MCF 10A (cell line): ENCODE data around the gene HGF. TPM values are rescaled to one million over a fixed set of nuclear protein-coding genes. Genes with fewer than 3 reads are reported as not detected.

ENCODE experiments used
- BruUV-seq: library from RNA; stranded (reverse); fragments of 400-500 nt; replicated peaks from 2 replicates; lab custom pipeline; 2021; lab: Mats Ljungman, UMichigan
- CTCF ChIA-PET: fragments of 300-600 bp; sonication (Branson Sonifier 250); formaldehyde crosslinking; extraction: SDS; loops from one replicate; lab custom pipeline; 2021; ENCODE audit warnings: antibody characterized with exemption, inconsistent platforms; lab: Yijun Ruan, JAX
- POLR2A ChIA-PET: fragments of 300-600, 350-650 bp; sonication (Branson Sonifier 250); formaldehyde crosslinking; extraction: SDS; loops from one replicate; lab custom pipeline; 2020; ENCODE audit warnings: antibody characterized with exemption, inconsistent platforms; lab: Yijun Ruan, JAX
- DNase-seq: peaks from one replicate; pipeline ENCODE4 v3.0.0-alpha.2; 2018; ENCODE audit not compliant: unreplicated experiment
- H3K27ac Mint-ChIP-seq: one replicate; pipeline ENCODE4 v1.8.0; 2022; ENCODE audit warnings: mild to moderate bottlenecking, low read depth, mixed read lengths; ENCODE audit not compliant: unreplicated experiment
- H3K27me3 Mint-ChIP-seq: one replicate; pipeline ENCODE4 v1.8.0; 2022; ENCODE audit warnings: mixed read lengths; ENCODE audit not compliant: insufficient read depth, unreplicated experiment
- H3K36me3 Mint-ChIP-seq: one replicate; pipeline ENCODE4 v1.8.0; 2022; ENCODE audit warnings: mild to moderate bottlenecking, moderate library complexity, mixed read lengths; ENCODE audit not compliant: insufficient read depth, unreplicated experiment
- H3K4me1 Mint-ChIP-seq: one replicate; pipeline ENCODE4 v1.8.0; 2022; ENCODE audit warnings: mixed read lengths; ENCODE audit not compliant: insufficient read depth, unreplicated experiment
- H3K4me3 Mint-ChIP-seq: one replicate; pipeline ENCODE4 v1.8.0; 2022; ENCODE audit warnings: mild to moderate bottlenecking, moderate library complexity, mixed read lengths; ENCODE audit not compliant: unreplicated experiment
- H3K9me3 Mint-ChIP-seq: one replicate; pipeline ENCODE4 v1.8.0; 2022; ENCODE audit warnings: mixed read lengths; ENCODE audit not compliant: unreplicated experiment
- CTCF ChIP-seq: fragments of 200-600 bp; IDR thresholded peaks from one replicate; pipeline ENCODE4 v1.8.0; 2022; ENCODE audit warnings: antibody characterized with exemption, mild to moderate bottlenecking; ENCODE audit not compliant: unreplicated experiment
- intact Hi-C: fragments of 100-400 bp; cut with micrococcal nuclease; formaldehyde crosslinking; loops from 2 replicates; pipeline ENCODE4 v1.14.1; 2022
- total RNA-seq: library from RNA; stranded (reverse); gene quantifications from 2 replicates; pipeline ENCODE4 v1.2.3, GENCODE V29; 2022

The HGF gene
- total RNA-seq, 1 experiment from 2014 or later: not detected

- ChIA-PET CTCF (no interaction called here), POLR2A (interaction anchor here (0.6 kb wide), 1 partner anchor 29 kb away, joined by 4 read pairs; no protein-coding TSS in a partner anchor)
- intact Hi-C loops: no loop called here
- no peak overlapping the region for H3K27ac Mint-ChIP-seq
- no peak overlapping the region for H3K4me3 Mint-ChIP-seq
- H3K27me3 Mint-ChIP-seq: no peaks in the 10 kb centered on the region
- peaks cover 10% of the 10 kb centered on the region for H3K9me3 Mint-ChIP-seq
- H3K36me3 Mint-ChIP-seq: no peaks in the 10 kb centered on the region
- peaks cover 5% of the 10 kb centered on the region for H3K4me1 Mint-ChIP-seq
- BruUV-seq: no TSS peak
- DNase-seq: no peak
- no peak for TF ChIP-seq CTCF
Measured at GRCh38 chr7:81655271-81655670, 114.6 kb downstream of the HGF start.

DNA sequence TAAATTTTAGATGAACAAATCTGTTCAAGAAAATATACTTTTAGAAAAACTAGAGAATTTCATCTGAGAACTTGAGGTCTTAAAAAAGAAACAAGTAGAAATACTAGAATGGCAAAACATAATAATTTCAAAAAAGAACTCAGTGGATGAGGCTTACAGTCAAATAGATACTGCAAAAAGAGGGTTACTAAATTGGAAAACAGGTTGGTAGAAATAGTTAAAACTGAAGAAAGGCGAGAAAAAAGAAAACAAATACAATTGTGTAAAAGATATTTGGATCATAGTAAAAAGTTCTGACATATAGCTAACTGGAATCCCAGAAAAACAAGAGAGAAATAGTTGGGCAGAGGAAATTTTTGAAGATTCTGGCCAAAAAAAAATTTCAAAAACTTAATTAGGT, 117.6 kb downstream of the HGF start:
- peaks cover 10% of the 10 kb centered on the region for H3K9me3 Mint-ChIP-seq
- H3K27me3 Mint-ChIP-seq: no peaks in the 10 kb centered on the region
- no peaks in the 10 kb centered on the region for H3K4me1 Mint-ChIP-seq
- BruUV-seq: no TSS peak
- H3K36me3 Mint-ChIP-seq: no peaks in the 10 kb centered on the region
- CTCF ChIA-PET: no interaction called here
- TF ChIP-seq CTCF: no peak
- H3K27ac Mint-ChIP-seq: no peak overlapping the region
- POLR2A ChIA-PET: no interaction called here
- DNase-seq: no peak
- intact Hi-C loops: no loop called here
- H3K4me3 Mint-ChIP-seq: no peak overlapping the region
